Thymus (tissue), 11 donors: Measurements from ENCODE around the gene PPP1R16B. TPM values are rescaled to one million over a fixed set of nuclear protein-coding genes. Genes with fewer than 3 reads are reported as not detected.

Experiments
- DNase-seq, 9 donors: peaks; one replicate each; pipeline ENCODE4 v3.0.0-alpha.2; 2013; ENCODE audit warnings: low spot score in 9 of 9, low read depth in 6 of 9, missing footprints in 1 of 9
- H3K27ac ChIP-seq, 2 donors: one replicate each; pipeline ENCODE4 v1.5.1; 2013; ENCODE audit warnings: control low read depth in 1 of 2, low read depth in 1 of 2, low read length in 1 of 2, mild to moderate bottlenecking in 1 of 2, moderate library complexity in 1 of 2
- H3K27me3 ChIP-seq, 2 donors: one replicate each; pipeline ENCODE4 v1.5.1; 2013; ENCODE audit warnings: low read length in 1 of 2; ENCODE audit not compliant: control insufficient read depth in 2 of 2, insufficient read depth in 1 of 2
- H3K36me3 ChIP-seq, 2 donors: one replicate each; pipeline ENCODE4 v1.5.1; 2013; ENCODE audit warnings: low read length in 1 of 2, mild to moderate bottlenecking in 1 of 2, moderate library complexity in 1 of 2; ENCODE audit not compliant: control insufficient read depth in 2 of 2, insufficient read depth in 2 of 2
- H3K4me1 ChIP-seq, 2 donors: one replicate each; pipeline ENCODE4 v1.5.1; 2013; ENCODE audit warnings: low read length in 2 of 2; ENCODE audit not compliant: control insufficient read depth in 2 of 2, insufficient read depth in 2 of 2
- H3K4me3 ChIP-seq, 2 donors: one replicate each; pipeline ENCODE4 v1.5.1; 2013; ENCODE audit warnings: low read length in 2 of 2, control low read depth in 1 of 2, mild to moderate bottlenecking in 1 of 2
- H3K9me3 ChIP-seq, 2 donors: one replicate each; pipeline ENCODE4 v1.5.1; 2013; ENCODE audit warnings: low read length in 1 of 2, mild to moderate bottlenecking in 1 of 2; ENCODE audit not compliant: control insufficient read depth in 2 of 2, insufficient read depth in 1 of 2
- WGBS: extraction: QIAGEN DNeasy Blood & Tissue Kit; methylation state at CpG from one replicate; pipeline ENCODE4 v1.1.7; 2013; 5-methylcytosine and 5-hydroxymethylcytosine counted together
- polyA plus RNA-seq: library from polyadenylated mRNA; stranded (reverse); fragments of 200-250 nt; gene quantifications from one replicate; pipeline ENCODE4 v1.2.3, GENCODE V29; 2013
- total RNA-seq: library from RNA; stranded (reverse); fragments of 120-200 nt; gene quantifications from one replicate; pipeline ENCODE4 v1.2.4, GENCODE V29; 2013
- donor health status: healthy.

The PPP1R16B gene
- total and polyA plus RNA-seq, 2 donors, result 13.8 to 16.8 TPM

DNA sequence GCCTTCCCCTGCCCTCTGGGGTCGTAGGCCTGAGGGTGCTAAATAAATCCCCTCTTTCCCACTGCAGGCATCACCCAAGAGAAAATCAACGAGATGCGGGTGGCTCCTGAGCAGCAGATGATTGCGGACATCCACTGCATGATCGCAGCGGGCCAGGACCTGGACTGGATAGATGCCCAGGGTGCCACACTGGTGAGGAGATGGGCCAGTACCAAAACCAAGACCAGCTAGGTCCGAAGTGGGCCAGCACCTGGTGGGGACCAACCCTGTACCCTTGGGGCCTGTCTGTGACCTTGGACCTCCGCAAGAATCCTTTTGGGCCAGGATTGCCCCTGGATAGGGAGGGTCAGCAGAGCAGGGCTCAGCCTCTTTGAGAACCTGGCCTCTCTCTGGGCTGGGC is 97.1 kb downstream of the PPP1R16B start:
- H3K27ac ChIP-seq, result no peak overlapping the region
- H3K4me3 ChIP-seq, result no peak overlapping the region
- no peak for DNase-seq
- no peaks in the 10 kb centered on the region for H3K4me1 ChIP-seq
- no peaks in the 10 kb centered on the region for H3K27me3 ChIP-seq
- no peaks in the 10 kb centered on the region for H3K9me3 ChIP-seq
- 97% methylated on average over 8 of the region's 8 CpGs for WGBS
- H3K36me3 ChIP-seq, result peaks cover 23 to 51% of the 10 kb centered on the region in 2 donors

DNA sequence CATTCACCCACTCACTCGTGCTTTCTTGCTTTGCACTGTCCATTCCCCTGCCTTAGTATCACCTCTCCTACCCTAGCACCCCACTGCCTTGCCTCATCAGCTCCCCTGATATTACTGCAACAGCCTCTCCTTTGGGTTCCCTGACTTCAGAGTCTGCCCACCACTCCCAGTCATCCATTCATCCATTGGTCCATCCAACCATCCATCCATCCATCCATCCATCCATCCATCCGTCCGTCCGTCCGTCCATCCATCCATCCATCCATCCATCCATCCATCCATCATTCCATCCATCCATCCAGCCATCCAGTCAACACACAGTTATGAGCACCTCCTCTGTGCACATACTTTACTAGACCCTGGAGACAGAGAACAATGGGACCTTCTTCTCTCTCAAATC is 97.8 kb downstream of the PPP1R16B start:
- no peak for DNase-seq
- Histone ChIP-seq H3K27me3 (no peaks in the 10 kb centered on the region), H3K4me1 (no peaks in the 10 kb centered on the region), H3K4me3 (no peak overlapping the region), H3K36me3 (peaks cover 29 to 59% of the 10 kb centered on the region in 2 donors), H3K27ac (no peak overlapping the region), H3K9me3 (no peaks in the 10 kb centered on the region)
- WGBS, result 47% methylated on average over 5 of the region's 5 CpGs

DNA sequence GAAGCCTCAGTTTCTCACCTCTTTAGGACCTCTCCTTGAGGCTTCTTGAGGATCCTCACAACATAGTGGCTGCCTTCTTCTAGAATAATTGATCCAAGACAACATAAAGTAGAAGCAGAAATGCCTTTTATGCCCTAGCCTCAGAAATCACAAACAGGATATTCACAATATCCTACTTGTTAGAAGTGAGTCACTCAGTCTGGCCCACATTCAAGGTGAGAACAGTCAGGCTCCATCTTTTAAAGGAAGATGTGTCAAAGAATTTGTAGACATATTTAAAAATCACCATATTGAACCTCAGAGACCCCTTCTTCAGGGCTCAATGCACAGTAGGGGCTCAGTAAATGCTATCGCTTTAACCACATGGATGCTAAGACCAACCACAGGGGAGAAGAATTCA is 99.9 kb downstream of the PPP1R16B start:
- WGBS, result 47% methylated on average over 1 of the region's 1 CpG
- Histone ChIP-seq H3K4me3 (no peak overlapping the region), H3K27ac (no peak overlapping the region), H3K9me3 (no peaks in the 10 kb centered on the region), H3K36me3 (peaks cover 29 to 59% of the 10 kb centered on the region in 2 donors), H3K4me1 (no peaks in the 10 kb centered on the region), H3K27me3 (no peaks in the 10 kb centered on the region)
- DNase-seq, result no peak

DNA sequence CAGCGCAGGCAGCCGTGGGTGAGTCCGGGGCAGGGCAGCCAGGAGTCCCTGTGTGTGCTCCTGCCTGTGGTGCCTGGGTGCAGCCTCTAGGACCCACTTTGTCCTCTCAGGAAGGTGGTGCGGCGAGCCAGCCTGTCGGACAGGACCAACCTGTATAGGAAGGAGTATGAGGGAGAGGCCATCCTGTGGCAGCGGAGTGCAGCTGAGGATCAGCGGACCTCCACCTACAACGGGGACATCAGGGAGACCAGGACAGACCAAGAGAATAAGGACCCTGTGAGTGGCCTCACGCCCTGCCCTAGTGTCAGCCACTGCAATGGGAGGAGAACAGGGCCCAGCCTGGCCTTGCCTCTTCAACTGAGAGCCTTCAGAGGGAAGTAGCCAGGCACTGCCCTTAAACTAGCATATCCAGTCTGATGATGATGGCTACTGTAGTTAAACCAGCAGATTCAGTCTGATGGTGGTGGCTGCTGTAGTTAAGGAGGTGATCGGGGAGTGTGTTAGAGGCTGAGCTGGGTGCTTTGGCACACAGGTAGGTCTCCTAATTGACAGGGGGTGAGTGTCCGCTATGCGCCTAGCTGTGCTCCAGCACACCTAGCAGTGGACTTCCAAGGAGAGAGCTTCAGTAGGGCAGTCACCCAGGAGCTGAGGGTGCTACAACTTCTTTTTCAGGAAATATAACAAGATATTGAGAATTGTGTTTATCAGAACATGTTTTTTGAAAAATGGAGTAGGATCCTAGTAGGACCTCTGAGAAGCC is 102.6 kb downstream of the PPP1R16B start:
- Histone ChIP-seq H3K9me3 (no peaks in the 10 kb centered on the region), H3K27me3 (no peaks in the 10 kb centered on the region), H3K4me3 (no peak overlapping the region), H3K4me1 (no peaks in the 10 kb centered on the region), H3K27ac (no peak overlapping the region), H3K36me3 (peaks cover 20 to 45% of the 10 kb centered on the region in 2 donors)
- 96% methylated on average over 13 of the region's 13 CpGs for WGBS
- DNase-seq, result no peak

DNA sequence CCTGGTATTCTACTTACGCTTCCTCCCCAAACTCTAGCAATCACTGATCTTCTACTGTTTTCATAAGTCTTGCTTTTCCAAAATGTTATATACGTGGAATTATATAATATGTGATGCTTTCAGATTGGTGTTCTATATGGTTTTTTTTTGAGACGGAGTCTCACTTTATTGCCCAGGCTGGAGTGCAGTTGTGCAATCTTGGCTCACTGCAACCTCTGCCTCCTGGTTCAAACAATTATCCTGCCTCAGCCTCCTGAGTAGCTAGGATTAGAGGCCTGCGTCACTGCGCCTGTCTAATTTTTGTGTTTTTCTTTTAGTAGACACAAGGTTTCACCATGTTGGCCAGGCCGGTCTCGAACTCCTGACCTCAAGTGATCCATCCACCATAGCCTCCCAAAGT is 109.9 kb downstream of the PPP1R16B start:
- Histone ChIP-seq H3K36me3 (peaks cover 16 to 28% of the 10 kb centered on the region in 2 donors), H3K9me3 (no peaks in the 10 kb centered on the region), H3K4me3 (no peak overlapping the region), H3K27me3 (no peaks in the 10 kb centered on the region), H3K4me1 (no peaks in the 10 kb centered on the region), H3K27ac (no peak overlapping the region)
- WGBS, result 98% methylated on average over 7 of the region's 7 CpGs
- no peak for DNase-seq

DNA sequence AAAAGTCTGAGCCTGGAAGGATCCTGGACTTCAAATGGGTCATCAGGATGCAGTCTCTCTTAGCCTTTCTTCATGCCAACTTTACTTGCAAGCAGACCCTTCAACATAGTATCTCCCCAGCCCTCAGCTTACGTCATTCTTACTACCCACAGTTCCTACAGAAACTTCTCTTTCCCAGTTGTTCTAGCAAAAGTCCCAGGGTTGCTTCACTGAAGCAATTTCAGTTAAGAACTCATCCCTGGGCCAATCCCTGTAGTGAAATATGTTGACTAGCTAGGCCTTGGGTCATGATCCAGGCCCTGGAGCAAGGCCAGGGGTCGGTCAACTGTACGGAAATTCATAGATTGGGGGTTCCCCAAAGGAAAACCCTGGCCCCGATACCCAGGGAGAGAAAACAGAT is 112.2 kb downstream of the PPP1R16B start:
- H3K27me3 ChIP-seq, result no peaks in the 10 kb centered on the region
- H3K9me3 ChIP-seq, result no peaks in the 10 kb centered on the region
- H3K27ac ChIP-seq, result no peak overlapping the region
- 97% methylated on average over 4 of the region's 4 CpGs for WGBS
- H3K4me1 ChIP-seq, result no peaks in the 10 kb centered on the region
- peaks cover 13 to 25% of the 10 kb centered on the region in 2 donors for H3K36me3 ChIP-seq
- no peak for DNase-seq
- H3K4me3 ChIP-seq, result no peak overlapping the region

DNA sequence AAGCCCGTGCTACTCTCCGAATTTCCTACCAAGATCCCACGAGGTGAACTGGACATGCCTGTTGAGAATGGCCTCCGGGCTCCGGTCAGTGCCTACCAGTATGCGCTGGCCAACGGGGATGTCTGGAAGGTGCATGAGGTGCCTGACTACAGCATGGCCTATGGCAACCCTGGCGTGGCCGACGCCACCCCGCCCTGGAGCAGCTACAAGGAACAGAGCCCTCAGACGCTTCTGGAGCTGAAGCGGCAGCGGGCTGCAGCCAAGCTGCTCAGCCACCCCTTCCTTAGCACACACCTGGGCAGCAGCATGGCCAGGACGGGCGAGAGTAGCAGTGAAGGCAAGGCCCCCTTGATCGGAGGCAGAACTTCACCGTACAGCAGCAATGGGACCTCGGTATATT is 112.7 kb downstream of the PPP1R16B start:
- Histone ChIP-seq H3K9me3 (no peaks in the 10 kb centered on the region), H3K36me3 (peaks cover 13 to 25% of the 10 kb centered on the region in 2 donors), H3K27ac (no peak overlapping the region), H3K27me3 (no peaks in the 10 kb centered on the region), H3K4me3 (no peak overlapping the region), H3K4me1 (no peaks in the 10 kb centered on the region)
- no peak for DNase-seq
- 98% methylated on average over 19 of the region's 19 CpGs for WGBS

DNA sequence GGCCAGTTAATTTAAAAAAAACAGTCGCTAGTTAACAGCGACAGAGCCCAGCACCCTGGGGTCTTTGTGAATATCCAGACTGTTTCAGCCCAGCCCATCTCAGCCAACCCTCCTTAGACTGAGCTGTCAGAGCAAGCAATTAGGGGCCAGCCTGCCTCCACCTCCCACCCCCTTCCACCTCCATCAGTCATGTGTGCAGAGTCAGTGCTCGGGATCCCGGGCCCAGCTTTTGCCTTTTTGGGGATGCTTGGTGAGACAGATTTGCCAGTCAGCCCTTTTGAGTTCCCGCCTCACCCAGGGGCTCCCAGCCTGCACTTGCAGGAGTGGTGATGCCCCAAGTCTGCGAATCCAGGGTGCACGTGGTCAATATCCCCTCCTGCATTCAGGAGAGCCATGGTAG is 114.2 kb downstream of the PPP1R16B start:
- 99% methylated on average over 7 of the region's 7 CpGs for WGBS

DNA sequence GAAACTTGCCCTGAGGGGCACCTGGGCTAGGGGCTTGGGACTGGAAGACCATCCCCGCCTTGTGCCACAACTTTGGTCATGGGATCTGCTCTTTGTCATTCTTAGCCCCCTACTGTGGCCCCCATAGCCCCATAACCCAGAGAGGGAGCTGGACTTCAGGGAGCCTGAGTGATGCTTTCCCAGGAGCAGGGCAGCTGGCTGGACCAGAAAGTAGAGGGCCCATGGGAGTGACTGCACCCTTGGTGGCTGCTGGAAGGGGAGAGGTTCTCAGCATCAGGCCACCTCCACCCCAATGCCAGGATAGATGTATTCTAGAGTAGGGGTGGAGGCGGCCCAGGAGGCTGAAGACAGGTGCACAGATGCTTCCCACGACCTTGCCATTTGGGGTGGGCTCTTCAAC is 114.9 kb downstream of the PPP1R16B start:
- no peak for DNase-seq
- H3K36me3 ChIP-seq, result peaks cover 11 to 20% of the 10 kb centered on the region in 2 donors
- 92% methylated on average over 3 of the region's 3 CpGs for WGBS
- H3K4me3 ChIP-seq, result no peak overlapping the region
- no peaks in the 10 kb centered on the region for H3K27me3 ChIP-seq
- no peak overlapping the region for H3K27ac ChIP-seq
- H3K9me3 ChIP-seq, result no peaks in the 10 kb centered on the region
- no peaks in the 10 kb centered on the region for H3K4me1 ChIP-seq

More for the DNA sequence above, 114.2 kb downstream of the PPP1R16B start:
- DNase-seq, result no peak
- Histone ChIP-seq H3K4me1 (no peaks in the 10 kb centered on the region), H3K4me3 (no peak overlapping the region), H3K27me3 (no peaks in the 10 kb centered on the region), H3K9me3 (no peaks in the 10 kb centered on the region), H3K36me3 (peaks cover 11 to 20% of the 10 kb centered on the region in 2 donors), H3K27ac (no peak overlapping the region)
